HG03060 (cell line): ENCODE data around the gene EPM2AIP1.
"Not testable (repeated sequence)": the region's sequence is repeated elsewhere in the genome, so short reads cannot be mapped to it uniquely, and the experiment has no call there.

Source experiments
- ATAC-seq: cut with Tn5 transposase; IDR thresholded peaks from one replicate; pipeline ENCODE4 v1.9.1; 2021; ENCODE audit warnings: low read depth, moderate number of reproducible peaks; ENCODE audit not compliant: unreplicated experiment

The EPM2AIP1 gene

GRCh38 chr3:36956155-36956554, 36.8 kb downstream of the EPM2AIP1 start:
- no peak for ATAC-seq

GRCh38 chr3:36954452-36955134, 38.3 kb downstream of the EPM2AIP1 start:
- ATAC-seq, result no peak

- not testable (repeated sequence) for ATAC-seq
These were observed 45.1 kb downstream of the EPM2AIP1 start for GRCh38 chr3:36947814-36948213.

- ATAC-seq, result no peak
These were observed 47.5 kb downstream of the EPM2AIP1 start for GRCh38 chr3:36945333-36945980.

DNA sequence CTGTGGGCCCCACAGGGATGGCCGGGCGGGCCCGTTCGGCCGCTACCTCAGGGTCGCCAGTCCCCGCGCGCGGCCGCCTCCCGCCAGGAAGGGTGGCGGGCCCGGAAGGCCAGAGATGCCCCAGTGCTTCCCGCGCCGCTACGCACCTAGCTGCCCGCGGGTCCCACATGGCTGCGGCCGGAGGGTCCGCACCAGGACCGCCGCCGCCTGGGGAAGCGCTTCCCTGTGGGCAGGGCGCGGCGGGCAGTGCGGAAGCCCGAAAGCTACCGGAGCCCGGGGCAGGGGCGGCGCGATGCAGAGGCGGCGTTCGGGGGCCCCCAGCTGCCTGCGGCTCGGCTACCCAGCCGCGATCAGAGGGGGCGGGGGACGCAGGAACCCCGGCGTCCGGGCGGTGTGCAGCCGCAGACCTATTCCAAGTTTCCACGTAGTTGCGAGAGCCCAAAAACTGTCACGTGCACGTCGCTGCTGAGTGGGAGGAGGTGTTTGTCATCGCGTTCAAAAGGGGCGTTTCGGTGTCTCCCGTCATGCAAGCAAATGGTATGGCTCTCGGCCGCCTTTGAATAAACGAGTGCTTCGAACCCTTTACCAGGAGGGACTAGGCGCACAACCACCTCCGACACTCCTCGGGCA, 48.2 kb downstream of the EPM2AIP1 start, which contains the start of gene TRANK1:
TRANK1 (minus strand) TSS at position 414 of the 630 bp plus-strand sequence; CDS start at position 169, 245 bp downstream.
- ATAC-seq, result peak; percentile 83

- peak; percentile 18 for ATAC-seq
These were observed 48.8 kb downstream of the EPM2AIP1 start for GRCh38 chr3:36944012-36944640.

- ATAC-seq, result no peak
These were observed 49.3 kb downstream of the EPM2AIP1 start for GRCh38 chr3:36943601-36944000.

DNA sequence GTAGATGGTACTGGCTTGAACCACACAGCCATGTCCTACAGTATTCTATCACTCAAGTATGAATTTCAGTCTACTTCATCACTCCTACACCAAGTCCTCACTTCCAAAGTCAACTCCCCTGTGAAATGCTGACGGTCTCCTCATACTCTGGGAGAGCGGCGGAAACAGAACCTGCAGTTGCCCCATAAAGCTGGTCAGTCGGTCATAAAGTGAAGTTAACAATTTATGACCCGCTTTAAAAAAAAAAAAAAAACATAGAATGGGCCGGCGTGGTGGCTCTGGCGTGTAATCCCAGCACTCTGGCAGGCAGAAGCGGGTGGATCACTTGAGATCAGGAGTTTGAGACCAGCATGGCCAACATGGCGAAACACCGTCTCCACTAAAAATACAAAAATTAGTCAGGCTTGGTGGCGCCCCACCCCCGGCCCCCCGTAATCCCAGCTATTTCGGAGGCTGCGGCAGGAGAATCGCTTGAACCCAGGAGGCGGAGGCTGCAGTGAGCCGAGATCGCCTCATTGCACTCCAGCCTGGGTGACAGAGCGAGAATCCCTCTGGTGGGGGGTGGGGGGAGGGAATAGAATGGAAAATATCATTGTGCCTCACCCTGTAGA, 50.2 kb downstream of the EPM2AIP1 start:
- no peak for ATAC-seq

DNA sequence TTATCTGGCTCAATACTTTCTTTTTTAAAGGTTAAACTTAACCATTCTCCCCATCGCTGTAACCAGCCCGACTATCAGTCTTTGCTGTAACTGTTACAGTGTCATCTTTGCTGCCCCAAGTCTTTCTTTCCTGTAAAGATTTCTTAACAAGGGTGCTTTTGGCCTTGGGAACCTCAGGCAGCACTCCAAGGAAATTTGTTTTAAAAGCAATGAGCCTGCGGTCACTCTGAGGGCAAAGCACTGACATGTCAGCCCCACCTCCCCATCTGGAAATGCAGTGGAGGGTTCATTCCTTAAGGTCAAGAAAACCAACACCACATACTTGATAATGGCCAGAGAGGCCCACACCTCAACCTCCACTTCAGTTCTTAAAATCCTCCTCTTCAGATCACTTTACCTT, 51.3 kb downstream of the EPM2AIP1 start:
- no peak for ATAC-seq

DNA sequence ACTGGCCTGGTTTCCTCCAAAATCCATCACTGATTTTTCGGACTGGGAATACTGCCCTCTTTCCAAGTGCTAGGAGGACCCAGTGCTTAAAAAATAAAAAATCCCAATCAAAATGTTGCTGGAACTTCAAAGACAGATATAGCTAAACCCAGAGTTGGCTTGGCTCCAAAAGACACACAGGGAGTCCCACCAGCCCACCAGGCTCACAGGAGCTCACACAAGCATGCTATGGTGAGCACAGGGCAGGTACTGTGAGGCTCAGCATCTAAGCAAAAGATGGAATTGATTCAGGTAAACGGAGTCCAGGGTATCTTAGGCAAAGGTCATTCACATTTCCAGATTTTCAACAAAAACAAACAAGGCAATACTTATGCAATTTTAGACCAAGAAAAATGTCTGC, 51.8 kb downstream of the EPM2AIP1 start:
- ATAC-seq, result no peak

DNA sequence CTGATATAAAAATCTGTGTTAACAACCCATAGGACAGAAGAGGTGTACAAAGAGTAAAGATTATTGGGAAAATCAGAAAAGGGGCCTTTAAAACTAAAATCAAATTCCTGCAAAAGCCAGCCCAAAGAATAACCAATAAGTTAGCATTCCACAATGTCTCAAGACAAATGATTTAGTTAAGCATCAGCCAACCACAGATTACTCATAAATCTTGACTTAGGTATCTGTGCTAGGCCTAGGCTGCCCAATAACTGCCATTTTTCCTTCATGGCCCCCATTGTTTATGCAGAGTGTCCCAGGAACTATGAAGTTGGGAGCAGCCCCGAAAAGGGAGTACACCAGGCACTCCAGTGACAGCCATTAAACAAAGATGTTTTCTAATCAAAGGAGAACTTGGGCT, 55.4 kb downstream of the EPM2AIP1 start:
- no peak for ATAC-seq
